Testis (tissue), 2 donors: ENCODE data around the gene TYW1.

Source experiments
- POLR2A ChIP-seq: fragments of 450-650 bp; IDR thresholded peaks from one replicate; pipeline ENCODE4 v1.6.1; 2017; ENCODE audit warnings: antibody characterized with exemption, mild to moderate bottlenecking, moderate library complexity
- TF ChIP-seq, protein P1 (sequence below), 3 experiments: fragments of 450-650 bp in 2 of 3; fragments of 200-600 bp in 1 of 3; sonication (generic) in 1 of 3; IDR thresholded peaks; one replicate each; pipeline ENCODE4 v1.5.1; 2016 to 2019; ENCODE audit warnings: antibody characterized with exemption in 3 of 3, mild to moderate bottlenecking in 2 of 3, moderate library complexity in 1 of 3

DNA sequence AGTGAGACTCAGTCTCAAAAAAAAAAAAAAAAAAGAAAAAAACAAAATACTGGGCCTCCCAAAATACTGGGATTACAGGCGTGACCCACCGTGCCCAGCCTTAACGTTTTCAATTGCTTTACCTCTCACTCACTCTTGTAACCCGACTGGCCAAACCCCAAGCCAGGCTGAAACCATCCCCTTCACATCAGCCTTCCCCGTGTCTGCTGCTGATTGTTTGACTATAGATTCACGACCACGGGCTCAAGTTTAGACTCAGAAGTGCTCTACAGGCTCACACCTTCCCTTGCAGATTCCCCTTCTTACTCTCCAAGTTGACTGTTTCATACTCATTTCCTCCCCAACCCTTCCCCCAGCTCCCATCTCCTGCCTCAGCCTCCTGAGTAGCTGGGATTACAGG is 22.3 kb downstream of the TYW1 start:
- TF ChIP-seq, protein P1, sequence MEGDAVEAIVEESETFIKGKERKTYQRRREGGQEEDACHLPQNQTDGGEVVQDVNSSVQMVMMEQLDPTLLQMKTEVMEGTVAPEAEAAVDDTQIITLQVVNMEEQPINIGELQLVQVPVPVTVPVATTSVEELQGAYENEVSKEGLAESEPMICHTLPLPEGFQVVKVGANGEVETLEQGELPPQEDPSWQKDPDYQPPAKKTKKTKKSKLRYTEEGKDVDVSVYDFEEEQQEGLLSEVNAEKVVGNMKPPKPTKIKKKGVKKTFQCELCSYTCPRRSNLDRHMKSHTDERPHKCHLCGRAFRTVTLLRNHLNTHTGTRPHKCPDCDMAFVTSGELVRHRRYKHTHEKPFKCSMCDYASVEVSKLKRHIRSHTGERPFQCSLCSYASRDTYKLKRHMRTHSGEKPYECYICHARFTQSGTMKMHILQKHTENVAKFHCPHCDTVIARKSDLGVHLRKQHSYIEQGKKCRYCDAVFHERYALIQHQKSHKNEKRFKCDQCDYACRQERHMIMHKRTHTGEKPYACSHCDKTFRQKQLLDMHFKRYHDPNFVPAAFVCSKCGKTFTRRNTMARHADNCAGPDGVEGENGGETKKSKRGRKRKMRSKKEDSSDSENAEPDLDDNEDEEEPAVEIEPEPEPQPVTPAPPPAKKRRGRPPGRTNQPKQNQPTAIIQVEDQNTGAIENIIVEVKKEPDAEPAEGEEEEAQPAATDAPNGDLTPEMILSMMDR (IDR thresholded peaks at IDR 0.05) = no peak
- TF ChIP-seq POLR2A = no peak
